Erythroblast (primary cell): Measurements from ENCODE around the gene ZDHHC11.
"Not testable (repeated sequence)": the region's sequence is repeated elsewhere in the genome, so short reads cannot be mapped to it uniquely, and the experiment has no call there.

Source experiments
- DNase-seq, 2 experiments: peaks; one replicate each; lab custom pipeline; 2025; lab: John Stamatoyannopoulos, UW
- GATA1 ChIP-seq: IDR thresholded peaks from 2 replicates; pipeline ENCODE4 v1.6.1; 2011; ENCODE audit warnings: low read depth, mild to moderate bottlenecking, control low read depth, low read length, moderate library complexity
- POLR2A ChIP-seq: IDR thresholded peaks from 2 replicates; pipeline ENCODE4 v1.6.1; 2011; ENCODE audit warnings: mild to moderate bottlenecking, low read length

Gene ZDHHC11

DNA sequence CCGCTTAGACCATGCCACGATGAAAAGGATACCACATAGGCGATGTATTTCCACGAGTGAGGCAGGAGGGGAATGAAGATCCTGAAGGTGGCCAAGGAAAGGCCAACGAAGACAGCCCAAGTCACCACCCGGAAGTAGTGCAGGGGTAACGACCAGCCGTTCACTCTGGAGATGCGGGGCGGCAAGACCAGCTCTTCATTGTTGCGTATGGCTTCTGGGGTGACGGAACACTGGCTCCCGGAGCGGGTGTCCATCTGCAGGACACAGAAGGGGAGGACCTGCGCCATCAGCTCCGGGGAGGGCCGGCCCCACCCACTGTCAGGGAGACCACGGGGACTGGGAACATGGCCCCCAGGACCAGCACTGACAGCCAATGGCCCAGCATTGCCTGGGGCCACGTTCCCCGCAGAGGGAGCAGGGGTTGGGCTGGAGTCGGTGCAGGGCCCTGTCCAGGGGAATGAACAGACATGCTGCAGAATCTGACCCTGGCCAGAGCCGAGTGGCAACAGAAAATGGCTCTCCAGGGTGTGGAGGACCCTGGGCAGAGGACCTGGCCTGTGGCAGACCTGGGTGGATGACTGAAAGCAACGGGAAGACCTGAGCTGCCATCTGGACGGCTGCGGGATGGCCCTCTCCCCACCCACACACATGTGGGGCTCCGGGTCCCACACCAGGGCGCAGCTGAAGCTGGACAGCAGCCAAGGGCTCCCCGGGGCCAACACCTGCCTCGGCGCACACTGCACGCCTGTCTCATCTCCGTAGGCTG lies 83.9 kb downstream of the ZDHHC11 start:
- TF ChIP-seq POLR2A (no peak), GATA1 (no peak)
- no peak for DNase-seq

DNA sequence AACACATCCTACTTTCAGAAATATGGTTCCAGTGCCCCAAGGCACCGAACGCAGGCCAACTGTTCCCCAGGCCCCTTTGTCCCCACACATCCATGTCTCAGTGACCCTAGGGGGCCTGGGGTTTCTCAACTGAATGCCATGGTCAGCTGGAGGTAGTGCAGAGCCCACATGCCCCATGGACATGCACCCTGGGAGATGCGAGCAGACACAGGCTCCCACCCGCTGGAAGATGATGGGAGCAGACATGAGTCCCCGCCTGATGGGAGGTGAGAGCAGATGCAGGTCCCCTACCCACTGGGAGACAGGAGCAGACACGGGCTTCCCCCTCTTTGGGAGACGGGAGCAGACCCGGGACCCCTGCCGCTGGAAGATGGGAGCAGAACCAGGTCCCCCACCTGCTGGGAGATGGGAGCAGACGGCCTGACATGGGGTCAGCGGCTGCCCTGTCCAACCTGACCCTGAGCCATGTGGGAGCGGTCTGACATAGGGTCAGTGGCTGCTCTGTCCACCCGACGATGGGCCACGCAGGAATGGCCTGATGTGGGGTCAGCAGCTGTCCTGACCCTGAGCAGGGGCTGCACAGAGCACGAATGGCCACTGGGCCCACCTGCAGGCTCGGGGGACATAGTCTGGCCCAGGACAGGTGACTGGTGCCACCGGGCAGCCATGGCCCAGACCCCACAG lies 84.7 kb downstream of the ZDHHC11 start:
- no peak for DNase-seq

GRCh38 chr5:763998-764781 lies 86.6 kb downstream of the ZDHHC11 start:
- DNase-seq = no peak
- no peak for TF ChIP-seq POLR2A
- TF ChIP-seq GATA1 = no peak

More for the DNA sequence above, 84.7 kb downstream of the ZDHHC11 start:
- TF ChIP-seq POLR2A = no peak
- TF ChIP-seq GATA1 = no peak

- no peak for DNase-seq
These were observed 87.4 kb downstream of the ZDHHC11 start for GRCh38 chr5:763397-763796.

GRCh38 chr5:762996-763395 lies 87.8 kb downstream of the ZDHHC11 start:
- DNase-seq = not testable (repeated sequence)

More at GRCh38 chr5:763397-763796, 87.4 kb downstream of the ZDHHC11 start:
- TF ChIP-seq GATA1 (no peak), POLR2A (no peak)

DNA sequence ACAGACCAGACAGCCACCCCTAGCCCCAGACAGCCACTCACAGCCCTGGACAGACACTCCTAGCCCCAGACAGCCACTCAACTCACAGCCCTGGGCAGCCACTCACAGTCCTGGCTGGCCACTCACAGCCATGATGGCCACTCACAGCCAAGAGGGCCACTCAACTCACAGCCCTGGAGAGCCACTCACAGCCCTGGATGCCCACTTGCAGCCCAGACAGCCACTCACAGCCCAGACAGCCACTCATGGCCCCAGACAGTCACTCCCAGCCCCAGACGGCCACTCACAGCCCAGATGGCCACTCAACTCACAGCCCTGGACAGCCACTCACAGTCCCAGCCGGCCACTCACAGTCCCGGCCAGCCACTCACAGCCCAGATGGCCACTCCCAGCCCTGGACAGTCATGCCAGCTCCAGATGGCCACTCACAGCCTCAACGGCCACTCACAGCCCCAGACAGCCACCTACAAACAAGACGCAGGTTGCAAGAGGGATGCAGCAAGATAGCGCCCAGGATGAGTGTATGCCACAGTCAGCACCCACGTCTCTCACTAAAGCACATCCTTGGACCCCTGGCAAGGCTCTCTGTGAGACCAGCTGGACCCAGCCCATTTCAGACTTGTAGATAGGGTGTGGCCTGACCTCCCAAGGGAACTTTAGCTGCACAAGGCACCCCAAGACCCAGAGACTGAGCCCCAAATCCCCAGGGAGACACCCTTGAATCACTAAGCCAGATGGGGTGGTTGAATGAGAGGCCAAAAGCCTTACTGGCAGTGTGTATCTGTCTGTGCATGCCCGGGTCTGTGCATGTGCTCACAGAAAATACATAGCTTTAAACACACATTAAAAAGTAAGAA lies 88.7 kb downstream of the ZDHHC11 start:
- DNase-seq = no peak
- no peak for TF ChIP-seq POLR2A
- TF ChIP-seq GATA1 = no peak

GRCh38 chr5:761059-761771 lies 89.6 kb downstream of the ZDHHC11 start:
- no peak for TF ChIP-seq GATA1
- TF ChIP-seq POLR2A = no peak
- no peak for DNase-seq

DNA sequence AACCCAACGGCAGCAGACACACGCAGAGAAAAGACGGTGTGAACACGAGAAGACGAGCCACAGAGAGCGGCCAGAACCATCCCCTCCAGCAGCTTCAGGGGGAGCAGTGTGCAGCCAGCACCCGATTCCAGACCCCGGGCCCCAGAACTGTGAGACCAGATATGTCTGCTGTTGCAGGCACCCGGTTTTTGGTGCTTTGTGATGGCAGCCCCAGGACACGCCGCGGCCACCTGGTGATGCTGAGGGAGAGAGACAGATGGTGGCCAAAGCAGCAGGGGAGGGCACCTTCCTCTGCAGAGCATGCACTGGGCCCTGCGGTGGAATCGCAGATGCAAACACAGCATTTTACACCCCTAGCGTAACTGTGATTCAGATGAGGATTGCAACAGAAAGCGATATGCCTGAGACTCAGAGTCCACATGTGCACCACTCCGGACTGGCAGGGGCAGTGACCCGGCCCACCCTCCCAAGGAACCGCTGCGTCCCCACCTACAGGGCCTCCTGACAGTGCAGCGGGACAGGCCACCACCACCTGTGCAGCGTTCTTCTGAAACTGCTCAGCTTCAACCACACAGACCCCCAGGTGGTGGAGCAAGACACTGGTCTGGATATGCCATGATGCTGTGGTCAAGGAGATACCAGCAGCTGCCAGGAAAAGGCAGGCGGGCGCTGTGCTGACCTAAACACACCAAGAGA lies 90.3 kb downstream of the ZDHHC11 start:
- TF ChIP-seq GATA1 (no peak), POLR2A (no peak)
- DNase-seq = no peak

GRCh38 chr5:759781-760362 lies 90.9 kb downstream of the ZDHHC11 start:
- DNase-seq = no peak
- TF ChIP-seq GATA1 (no peak), POLR2A (no peak)

GRCh38 chr5:759111-759751 lies 91.6 kb downstream of the ZDHHC11 start:
- peak in 1 of 2 experiments; percentile 38 for DNase-seq
- TF ChIP-seq GATA1 = no peak
- TF ChIP-seq POLR2A = no peak

GRCh38 chr5:758698-759053 lies 92.1 kb downstream of the ZDHHC11 start:
- DNase-seq = no peak
- TF ChIP-seq POLR2A (no peak), GATA1 (no peak)
